Left ventricle myocardium superior (tissue), 1 donor: Measurements from ENCODE around the gene DUSP9. TPM values are rescaled to one million over a fixed set of nuclear protein-coding genes. Genes with fewer than 3 reads are reported as not detected.

Experiments used
- ATAC-seq: fragments of 200-7000 bp; cut with Tn5 transposase; one replicate; pipeline ENCODE4 v1.9.1; 2020; ENCODE audit warnings: mild to moderate bottlenecking, moderate library complexity
- DNase-seq: peaks from one replicate; pipeline ENCODE4 v3.0.0-alpha.2; 2020
- intact Hi-C: fragments of 100-400 bp; cut with micrococcal nuclease; formaldehyde crosslinking; loops from one replicate; pipeline ENCODE4 v1.11.0; 2022
- total RNA-seq: library from RNA; stranded (reverse); fragmentation: NEBNext Ultra II Directional; extraction: Animal tissue kit (Norgen Biotek cat#: 25700); gene quantifications from one replicate; pipeline ENCODE4 v1.2.1, GENCODE V29; 2021
- donor health status: DM: no; HTN: yes; CAD: no; lungs with severe emphysema.

The DUSP9 gene
- total RNA-seq, 1 donor from 2014 or later, result 0.10 TPM

DNA sequence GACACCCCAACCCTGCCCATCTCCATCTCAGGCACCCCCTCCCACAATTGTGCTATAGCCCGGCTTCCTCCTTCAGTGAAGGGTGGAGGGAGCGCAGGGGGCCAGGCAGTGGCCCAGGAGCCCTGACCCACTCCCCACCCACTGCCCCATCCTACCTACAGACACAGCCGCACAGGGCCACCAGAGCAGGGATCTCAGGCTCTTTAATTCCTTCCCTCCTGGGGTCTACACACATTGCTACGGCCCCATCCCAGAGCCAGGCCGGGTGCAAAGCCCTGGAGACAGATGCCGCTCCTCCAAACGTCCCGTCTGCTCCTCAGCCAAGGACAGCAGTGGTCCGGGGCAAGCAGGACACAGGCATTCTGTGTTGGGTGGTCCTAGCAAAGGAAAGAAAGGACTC, 12.8 kb upstream of the DUSP9 start:
- ATAC-seq (no peak), DNase-seq (no peak)
- intact Hi-C loops, result no loop called here

GRCh38 chrX:153634832-153635231, 12.2 kb upstream of the DUSP9 start:
- intact Hi-C loops, result no loop called here
- ATAC-seq, result no peak
- DNase-seq, result peak; percentile 36

- intact Hi-C loops, result no loop called here
- ATAC-seq (no peak), DNase-seq (no peak)
Observed at GRCh38 chrX:153635388-153635787, 11.6 kb upstream of the DUSP9 start.

DNA sequence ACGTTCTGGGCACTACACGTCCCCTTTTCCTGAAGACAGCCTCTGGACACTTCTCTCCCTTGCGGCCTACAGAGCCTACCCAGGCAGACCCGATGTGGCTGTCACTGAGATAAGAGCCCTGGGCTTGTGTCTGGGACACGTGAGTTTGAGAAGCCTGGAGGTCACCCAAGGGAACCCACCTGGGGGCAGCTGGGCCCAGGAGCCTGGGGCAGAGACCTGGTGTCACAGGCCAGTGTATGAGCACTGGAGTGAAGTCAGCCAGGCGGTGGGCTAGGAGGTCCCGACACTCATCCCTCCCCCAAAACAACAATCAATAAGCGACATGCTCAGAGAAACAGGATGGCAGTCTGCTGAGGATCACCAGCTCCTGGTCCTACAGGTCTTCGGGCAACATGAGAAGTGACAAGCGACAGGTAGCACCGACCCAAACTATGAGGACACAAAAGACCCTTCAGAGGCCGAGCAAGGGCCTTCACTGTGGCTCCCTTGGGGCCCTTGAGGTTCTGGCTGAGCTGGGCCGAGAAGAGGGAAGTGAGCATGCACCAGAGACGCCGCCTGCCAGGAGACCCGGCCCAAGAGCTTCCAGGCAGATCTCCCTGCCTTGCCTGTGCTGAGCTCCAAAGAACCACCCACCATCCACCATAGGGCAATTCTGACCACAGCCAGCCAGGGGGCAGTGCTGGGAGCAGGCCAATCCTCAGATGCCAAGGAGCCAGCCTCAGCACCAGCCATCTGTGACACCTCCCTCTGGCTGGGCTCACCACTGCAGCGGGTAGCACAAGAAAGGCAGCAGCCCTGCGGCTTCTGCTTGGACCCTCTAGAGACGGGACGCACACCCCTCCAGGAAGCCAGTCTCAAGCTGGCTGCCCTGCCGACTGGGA, 11.0 kb upstream of the DUSP9 start:
- intact Hi-C loops, result no loop called here
- DNase-seq (no peak), ATAC-seq (no peak)

GRCh38 chrX:153636716-153637115, 10.3 kb upstream of the DUSP9 start:
- intact Hi-C loops, result no loop called here
- no peak for DNase-seq
- ATAC-seq, result no peak

DNA sequence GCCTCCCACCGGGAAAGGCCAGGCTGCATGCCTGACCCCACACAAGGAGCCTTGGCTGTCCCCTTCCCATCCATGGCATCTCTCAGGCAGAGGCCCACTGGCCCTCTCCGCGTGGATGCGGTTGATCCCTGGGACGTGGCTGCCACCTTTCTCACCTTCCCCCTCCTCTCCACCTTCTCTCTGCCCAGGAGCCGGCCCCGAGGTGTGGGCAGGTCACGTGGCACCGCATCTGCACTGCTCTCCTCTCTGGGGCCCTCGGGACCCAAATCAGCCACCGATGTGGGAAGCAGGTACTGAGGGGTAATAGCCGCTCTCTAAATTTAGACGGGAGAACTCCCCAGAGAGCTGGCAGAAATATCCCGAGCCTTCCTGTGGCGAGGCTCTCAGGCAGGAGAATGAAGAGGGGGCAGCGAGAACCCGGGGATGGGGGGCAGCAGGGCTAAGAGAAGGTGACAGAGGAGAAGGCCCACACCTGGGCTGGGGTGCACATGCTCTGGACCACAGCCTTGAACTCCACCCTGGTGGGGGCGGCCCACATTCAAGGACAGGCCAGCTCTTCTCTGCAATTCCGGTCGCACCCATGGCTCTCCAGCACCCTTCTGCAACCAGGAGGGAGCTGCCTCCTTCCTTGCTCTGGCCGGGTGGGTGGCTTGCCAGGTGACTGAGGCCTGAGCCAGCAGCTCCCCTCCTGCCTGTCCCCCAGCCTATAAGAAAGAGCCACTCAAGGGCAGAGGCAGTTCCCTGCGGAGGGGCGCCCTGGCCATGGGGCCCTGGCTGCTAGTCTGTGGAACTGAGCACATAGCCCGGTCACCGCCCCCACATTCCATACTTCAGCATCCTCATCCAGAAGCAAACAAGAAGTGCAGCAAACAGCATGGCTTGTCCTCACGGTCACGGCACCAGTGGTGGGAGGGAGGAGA, 9.6 kb upstream of the DUSP9 start:
- ATAC-seq, result no peak

DNA sequence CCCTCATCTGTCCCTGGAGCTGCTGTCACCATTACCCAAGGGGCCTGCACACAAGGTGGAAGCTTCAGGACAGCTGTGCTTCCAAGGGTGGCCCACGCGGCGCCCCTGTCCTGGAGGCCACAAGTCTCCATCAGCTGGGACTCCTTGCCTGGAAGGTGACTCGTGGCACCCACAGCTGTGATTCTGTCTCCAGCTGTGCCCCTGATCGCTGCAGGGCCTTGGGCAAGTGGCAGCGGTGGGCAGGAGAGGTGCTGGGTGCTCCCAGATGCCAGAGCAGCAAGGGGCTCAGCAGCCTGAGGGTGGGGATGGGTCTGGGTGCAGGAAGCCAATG, 9.0 kb upstream of the DUSP9 start:
- ATAC-seq, result no peak
- DNase-seq, result no peak
- intact Hi-C loops, result no loop called here

More for the DNA sequence above, 9.6 kb upstream of the DUSP9 start:
- DNase-seq, result no peak
- intact Hi-C loops, result no loop called here

DNA sequence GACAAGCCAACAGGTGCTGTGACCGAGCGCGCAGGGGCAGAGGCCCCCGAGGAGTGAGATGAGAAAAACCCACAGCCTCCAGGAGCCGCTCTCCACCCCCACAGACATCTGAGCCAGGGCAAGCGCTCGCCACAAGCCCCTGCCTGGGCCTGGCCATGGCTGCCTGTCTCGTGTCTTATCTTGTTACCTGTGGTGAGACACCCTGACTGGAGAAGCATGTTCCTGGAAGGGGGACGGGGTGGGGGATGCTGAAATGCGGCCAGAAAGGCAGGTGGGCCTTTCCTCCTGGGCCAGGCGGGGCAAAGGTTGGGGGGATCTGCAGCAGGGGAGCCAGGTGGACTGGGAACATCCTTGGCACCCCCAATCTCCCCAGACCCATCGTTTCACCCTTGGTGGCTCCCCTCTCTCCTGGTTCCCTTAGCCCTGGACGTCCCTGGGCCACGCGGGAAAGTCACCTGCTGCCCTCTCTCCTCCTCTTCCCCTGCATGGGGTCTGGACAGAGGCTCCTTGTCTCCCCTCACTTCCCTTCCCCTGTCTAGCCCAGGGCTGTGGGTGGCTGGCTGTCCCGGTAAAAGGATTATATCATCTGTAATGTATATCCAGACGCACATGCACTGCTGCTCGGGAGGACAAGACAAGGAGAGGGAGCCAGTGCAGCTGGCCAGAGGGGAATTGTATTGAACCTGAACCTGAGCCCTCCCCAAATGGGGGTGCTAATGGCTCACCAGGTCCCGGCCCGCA, 8.4 kb upstream of the DUSP9 start:
- intact Hi-C loops, result no loop called here
- DNase-seq (no peak), ATAC-seq (no peak)

DNA sequence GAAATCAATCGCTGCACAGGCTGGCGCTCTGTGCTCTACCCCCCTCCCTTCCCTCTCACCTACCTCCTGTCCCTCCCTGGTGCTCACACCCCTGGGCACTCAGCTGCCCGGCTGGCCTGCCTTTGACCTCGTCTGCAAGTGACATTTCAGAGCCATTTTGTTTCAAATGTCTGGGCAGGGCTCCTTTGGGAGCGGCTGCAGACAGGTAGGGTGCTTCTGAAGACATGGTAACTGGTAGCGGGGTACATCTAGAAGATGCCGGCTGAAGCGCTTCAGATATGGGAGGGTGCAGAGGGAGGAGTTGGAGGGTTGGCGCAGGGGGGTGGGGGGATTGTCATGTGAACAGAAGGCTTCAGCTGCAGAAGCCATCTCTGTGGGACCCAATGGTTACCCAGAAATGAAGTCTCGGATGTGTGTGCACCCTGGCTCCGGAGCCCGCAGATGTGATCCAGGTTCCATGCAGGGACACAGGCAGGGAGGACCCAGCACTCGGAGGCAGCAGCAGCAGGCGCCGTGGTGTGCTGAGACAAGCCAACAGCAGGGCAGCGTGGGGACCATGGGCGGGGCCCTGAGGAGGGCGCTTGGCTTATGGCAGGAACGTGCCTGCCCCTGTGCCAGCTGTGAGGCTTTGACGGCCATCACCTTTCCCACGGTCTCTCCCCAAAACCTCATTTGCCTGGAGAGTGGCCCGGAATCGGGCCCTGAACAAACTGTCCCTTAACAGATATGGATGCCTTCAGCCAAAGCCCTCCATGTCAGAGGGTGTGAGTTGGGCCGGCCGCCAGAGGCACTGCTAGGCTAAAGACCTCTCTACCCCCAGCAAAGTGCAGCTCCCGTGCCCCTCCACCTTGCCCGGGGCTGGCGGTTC, 7.6 kb upstream of the DUSP9 start:
- intact Hi-C loops, result no loop called here
- DNase-seq, result no peak
- ATAC-seq, result no peak

- DNase-seq, result no peak
- ATAC-seq, result no peak
- intact Hi-C loops, result no loop called here
Observed at GRCh38 chrX:153640045-153640686, 6.8 kb upstream of the DUSP9 start.

DNA sequence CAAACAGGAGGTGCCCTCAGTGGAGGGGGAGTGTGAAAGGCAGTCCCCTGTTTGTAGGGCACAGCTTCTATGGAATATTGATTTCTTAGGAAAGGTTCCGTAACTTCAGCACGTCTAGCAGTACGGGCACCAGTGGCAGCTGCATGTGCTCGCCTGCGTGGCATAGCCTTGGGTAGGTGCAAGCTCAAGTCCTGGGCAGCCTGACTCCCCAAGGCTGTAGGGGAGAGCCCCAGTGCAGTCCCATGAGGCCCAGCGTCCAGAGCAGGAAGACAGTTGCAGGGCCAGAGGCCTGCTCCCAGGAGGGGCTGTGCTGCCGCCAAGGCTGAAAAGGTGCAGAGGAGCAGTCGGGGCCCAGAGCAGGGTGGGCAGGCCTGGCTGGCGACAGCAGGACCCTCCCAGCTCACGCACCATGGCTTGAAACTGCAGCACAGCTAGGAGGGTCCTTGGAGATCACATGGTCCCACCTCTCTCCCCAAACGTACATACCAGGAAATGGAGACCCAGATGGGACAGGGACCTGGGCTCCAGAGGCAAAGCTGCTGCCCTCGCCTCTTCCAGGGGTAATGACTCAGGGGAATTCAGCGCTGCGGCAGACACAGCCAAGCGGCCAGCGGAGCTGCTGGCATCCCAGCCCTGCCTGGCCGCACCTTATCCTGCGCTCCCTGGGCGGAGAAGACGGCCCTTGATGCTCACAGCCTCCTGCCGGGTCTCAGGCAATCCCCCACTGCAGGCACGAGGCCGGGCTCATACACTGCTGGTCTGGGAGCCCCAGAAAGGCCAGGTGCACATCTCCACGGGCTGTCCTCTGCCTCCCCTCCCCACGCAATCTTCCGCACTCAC, 6.0 kb upstream of the DUSP9 start:
- DNase-seq (no peak), ATAC-seq (no peak)
- intact Hi-C loops, result no loop called here

GRCh38 chrX:153641627-153642026, 5.4 kb upstream of the DUSP9 start:
- DNase-seq (no peak), ATAC-seq (no peak)
- intact Hi-C loops, result no loop called here

- DNase-seq, result no peak
- no peak for ATAC-seq
- intact Hi-C loops, result no loop called here
Observed at GRCh38 chrX:153642051-153642654, 4.8 kb upstream of the DUSP9 start.

- ATAC-seq, result no peak
- intact Hi-C loops, result no loop called here
- DNase-seq, result no peak
Observed at GRCh38 chrX:153642655-153643430, 4.2 kb upstream of the DUSP9 start.

- ATAC-seq (peak; percentile 53), DNase-seq (peak; percentile 43)
- intact Hi-C loops, result no loop called here
Observed at GRCh38 chrX:153643431-153644351, 3.3 kb upstream of the DUSP9 start.
